GM12875 (cell line): ENCODE data around the gene ATAT1.
"Not testable (repeated sequence)": the region's sequence is repeated elsewhere in the genome, so short reads cannot be mapped to it uniquely, and the experiment has no call there.

Source experiments
- H3K4me3 ChIP-seq: one replicate; pipeline ENCODE4 v1.5.1; 2011; ENCODE audit warnings: low read depth, low read length, control low read depth
- CTCF ChIP-seq: IDR thresholded peaks from 2 replicates; pipeline ENCODE4 v1.5.1; 2011; ENCODE audit warnings: low read depth, mild to moderate bottlenecking, control low read depth, inconsistent platforms, low read length, moderate library complexity, borderline replicate concordance; ENCODE audit not compliant: insufficient read depth

The ATAT1 gene

GRCh38 chr6:30647242-30648116 is 20.8 kb downstream of the ATAT1 start:
- no peak for TF ChIP-seq CTCF
- peak overlapping the region; percentile 86 for H3K4me3 ChIP-seq

- H3K4me3 ChIP-seq: no peak overlapping the region
- TF ChIP-seq CTCF: no peak
Measured at GRCh38 chr6:30651143-30651542, 24.5 kb downstream of the ATAT1 start.

GRCh38 chr6:30654798-30655742 is 28.4 kb downstream of the ATAT1 start:
- no peak overlapping the region for H3K4me3 ChIP-seq
- TF ChIP-seq CTCF: no peak

GRCh38 chr6:30655743-30656094 is 29.0 kb downstream of the ATAT1 start:
- no peak for TF ChIP-seq CTCF
- H3K4me3 ChIP-seq: no peak overlapping the region

GRCh38 chr6:30656513-30656912 is 29.8 kb downstream of the ATAT1 start:
- no peak overlapping the region for H3K4me3 ChIP-seq
- no peak for TF ChIP-seq CTCF

- no peak overlapping the region for H3K4me3 ChIP-seq
- no peak for TF ChIP-seq CTCF
Measured at GRCh38 chr6:30657454-30657853, 30.8 kb downstream of the ATAT1 start.

GRCh38 chr6:30657922-30658321 is 31.2 kb downstream of the ATAT1 start:
- H3K4me3 ChIP-seq: not testable (repeated sequence)
